ENCODE data around the gene MYBPH. TPM values are rescaled to one million over a fixed set of nuclear protein-coding genes. Genes with fewer than 3 reads are reported as not detected.

The MYBPH gene
- total and polyA plus RNA-seq, 2 of the 13 experiments (the other 11 are each of a cell fraction or from before 2014, with no cell fraction given): not detected

- CTCF ChIA-PET (ENCODE audit: low intra/inter-chr PET ratio, low total read pairs): no interaction called here
- POLR2A ChIA-PET: no interaction called here
- intact Hi-C loops (cut with micrococcal nuclease; ENCODE audit: unreplicated experiment): no loop called here
- no peak for TF ChIP-seq ATF7 (IDR thresholded peaks at IDR 0.05)
- TF ChIP-seq ATF7 (CRISPR knock-in tag; IDR thresholded peaks at IDR 0.05): no peak
- TF ChIP-seq PHF21A (CRISPR knock-in tag; IDR thresholded peaks at IDR 0.05): no peak
- TF ChIP-seq, protein P1, sequence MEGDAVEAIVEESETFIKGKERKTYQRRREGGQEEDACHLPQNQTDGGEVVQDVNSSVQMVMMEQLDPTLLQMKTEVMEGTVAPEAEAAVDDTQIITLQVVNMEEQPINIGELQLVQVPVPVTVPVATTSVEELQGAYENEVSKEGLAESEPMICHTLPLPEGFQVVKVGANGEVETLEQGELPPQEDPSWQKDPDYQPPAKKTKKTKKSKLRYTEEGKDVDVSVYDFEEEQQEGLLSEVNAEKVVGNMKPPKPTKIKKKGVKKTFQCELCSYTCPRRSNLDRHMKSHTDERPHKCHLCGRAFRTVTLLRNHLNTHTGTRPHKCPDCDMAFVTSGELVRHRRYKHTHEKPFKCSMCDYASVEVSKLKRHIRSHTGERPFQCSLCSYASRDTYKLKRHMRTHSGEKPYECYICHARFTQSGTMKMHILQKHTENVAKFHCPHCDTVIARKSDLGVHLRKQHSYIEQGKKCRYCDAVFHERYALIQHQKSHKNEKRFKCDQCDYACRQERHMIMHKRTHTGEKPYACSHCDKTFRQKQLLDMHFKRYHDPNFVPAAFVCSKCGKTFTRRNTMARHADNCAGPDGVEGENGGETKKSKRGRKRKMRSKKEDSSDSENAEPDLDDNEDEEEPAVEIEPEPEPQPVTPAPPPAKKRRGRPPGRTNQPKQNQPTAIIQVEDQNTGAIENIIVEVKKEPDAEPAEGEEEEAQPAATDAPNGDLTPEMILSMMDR (CRISPR knock-in tag; IDR thresholded peaks at IDR 0.05): no peak
- no peak for TF ChIP-seq MTA1 (CRISPR knock-in tag; IDR thresholded peaks at IDR 0.05; ENCODE audit: borderline replicate concordance)
- TF ChIP-seq HNRNPLL (IDR thresholded peaks at IDR 0.05; ENCODE audit: low read depth, low read length, poor library complexity, severe bottlenecking): no peak
- TF ChIP-seq NPAS2 (CRISPR knock-in tag; IDR thresholded peaks at IDR 0.05; ENCODE audit: borderline replicate concordance): no peak
- no peak for TF ChIP-seq ZNF317 (CRISPR knock-in tag; IDR thresholded peaks at IDR 0.05)
- TF ChIP-seq, protein P2, sequence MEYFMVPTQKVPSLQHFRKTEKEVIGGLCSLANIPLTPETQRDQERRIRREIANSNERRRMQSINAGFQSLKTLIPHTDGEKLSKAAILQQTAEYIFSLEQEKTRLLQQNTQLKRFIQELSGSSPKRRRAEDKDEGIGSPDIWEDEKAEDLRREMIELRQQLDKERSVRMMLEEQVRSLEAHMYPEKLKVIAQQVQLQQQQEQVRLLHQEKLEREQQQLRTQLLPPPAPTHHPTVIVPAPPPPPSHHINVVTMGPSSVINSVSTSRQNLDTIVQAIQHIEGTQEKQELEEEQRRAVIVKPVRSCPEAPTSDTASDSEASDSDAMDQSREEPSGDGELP (IDR thresholded peaks at IDR 0.05; ENCODE audit: borderline replicate concordance, low read depth): no peak
- no peak for TF ChIP-seq CCAR2 (optimal IDR thresholded peaks at IDR 0.05; ENCODE audit: low read depth, low read length)
- TF ChIP-seq, protein P3, sequence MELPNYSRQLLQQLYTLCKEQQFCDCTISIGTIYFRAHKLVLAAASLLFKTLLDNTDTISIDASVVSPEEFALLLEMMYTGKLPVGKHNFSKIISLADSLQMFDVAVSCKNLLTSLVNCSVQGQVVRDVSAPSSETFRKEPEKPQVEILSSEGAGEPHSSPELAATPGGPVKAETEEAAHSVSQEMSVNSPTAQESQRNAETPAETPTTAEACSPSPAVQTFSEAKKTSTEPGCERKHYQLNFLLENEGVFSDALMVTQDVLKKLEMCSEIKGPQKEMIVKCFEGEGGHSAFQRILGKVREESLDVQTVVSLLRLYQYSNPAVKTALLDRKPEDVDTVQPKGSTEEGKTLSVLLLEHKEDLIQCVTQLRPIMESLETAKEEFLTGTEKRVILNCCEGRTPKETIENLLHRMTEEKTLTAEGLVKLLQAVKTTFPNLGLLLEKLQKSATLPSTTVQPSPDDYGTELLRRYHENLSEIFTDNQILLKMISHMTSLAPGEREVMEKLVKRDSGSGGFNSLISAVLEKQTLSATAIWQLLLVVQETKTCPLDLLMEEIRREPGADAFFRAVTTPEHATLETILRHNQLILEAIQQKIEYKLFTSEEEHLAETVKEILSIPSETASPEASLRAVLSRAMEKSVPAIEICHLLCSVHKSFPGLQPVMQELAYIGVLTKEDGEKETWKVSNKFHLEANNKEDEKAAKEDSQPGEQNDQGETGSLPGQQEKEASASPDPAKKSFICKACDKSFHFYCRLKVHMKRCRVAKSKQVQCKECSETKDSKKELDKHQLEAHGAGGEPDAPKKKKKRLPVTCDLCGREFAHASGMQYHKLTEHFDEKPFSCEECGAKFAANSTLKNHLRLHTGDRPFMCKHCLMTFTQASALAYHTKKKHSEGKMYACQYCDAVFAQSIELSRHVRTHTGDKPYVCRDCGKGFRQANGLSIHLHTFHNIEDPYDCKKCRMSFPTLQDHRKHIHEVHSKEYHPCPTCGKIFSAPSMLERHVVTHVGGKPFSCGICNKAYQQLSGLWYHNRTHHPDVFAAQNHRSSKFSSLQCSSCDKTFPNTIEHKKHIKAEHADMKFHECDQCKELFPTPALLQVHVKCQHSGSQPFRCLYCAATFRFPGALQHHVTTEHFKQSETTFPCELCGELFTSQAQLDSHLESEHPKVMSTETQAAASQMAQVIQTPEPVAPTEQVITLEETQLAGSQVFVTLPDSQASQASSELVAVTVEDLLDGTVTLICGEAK (IDR thresholded peaks at IDR 0.05): no peak
- TF ChIP-seq, protein P3 (CRISPR knock-in tag; IDR thresholded peaks at IDR 0.05): no peak
- no peak for TF ChIP-seq MIER3 (CRISPR knock-in tag; IDR thresholded peaks at IDR 0.05; ENCODE audit: borderline replicate concordance)
- TF ChIP-seq ZMAT5 (CRISPR knock-in tag; IDR thresholded peaks at IDR 0.05; ENCODE audit: borderline replicate concordance, low read depth): no peak
Measured at GRCh38 chr1:203200916-203201315, 25.3 kb upstream of the MYBPH start.

More at GRCh38 chr1:203200916-203201315, 25.3 kb upstream of the MYBPH start:
- in situ Hi-C loops (cut with HindIII; ENCODE audit: extremely low pct_ligation_motif_present, low pct_unique_long_range_greater_than_20kb): no loop called here
- no peak for ATAC-seq
- no peak for DNase-seq (ENCODE audit: low spot score)
- no peak overlapping the region for H3K27ac ChIP-seq (ENCODE audit: extremely low read length, insufficient read depth, low read length)
- FAIRE-seq: no peak
- H4K20me1 ChIP-seq (ENCODE audit: insufficient read depth, low read length): no peaks in the 10 kb centered on the region
- H3K4me1 ChIP-seq (ENCODE audit: insufficient read depth, low read length): peaks cover 13% of the 10 kb centered on the region
- H3K9me3 ChIP-seq (ENCODE audit: low read length): no peaks in the 10 kb centered on the region
- no peak overlapping the region for H3K4me2 ChIP-seq (ENCODE audit: low read depth, low read length)
- BruUV-seq (replicated peaks): no TSS peak
- H2AFZ ChIP-seq (ENCODE audit: low read length): no peak overlapping the region
- H3K27me3 ChIP-seq (ENCODE audit: control insufficient read depth in 1 of 2, insufficient read depth in 2 of 2, low read length in 2 of 2): peaks cover 0 to 4% of the 10 kb centered on the region in 2 experiments; a peak in 1 of 5 replicates
- no peaks in the 10 kb centered on the region for H3K79me2 ChIP-seq (ENCODE audit: insufficient read depth, low read length)
- WGBS (ENCODE audit: low lambda C conversion rate): 52% methylated on average over 1 of the region's 1 CpG
- H3K4me3 ChIP-seq (replicated peaks in 1 of 3; ENCODE audit: insufficient read depth in 1 of 3, low read depth in 2 of 3, low read length in 3 of 3): no peak overlapping the region
- no peaks in the 10 kb centered on the region for H3K36me3 ChIP-seq (replicated peaks in 1 of 2; ENCODE audit: control insufficient read depth in 1 of 2, insufficient read depth in 2 of 2, low read length in 2 of 2)
- H3K9ac ChIP-seq (ENCODE audit: insufficient read depth, low read depth, low read length): no peak overlapping the region

Measured in HepG2 (cell line).